ENCODE measurements around the gene ATP11B.

The ATP11B gene

GRCh38 chr3:182792901-182793662 lies at the start of gene ATP11B:
Gene ATP11B (plus strand): TSS chr3:182793504. CDS start chr3:182793760, 256 bp downstream.
- DNase-seq: peak; percentile 85

GRCh38 chr3:182746959-182747358 lies 46.3 kb upstream of the ATP11B start:
- DNase-seq: no peak

- DNase-seq: no peak
Measured at GRCh38 chr3:182755308-182755707, 38.0 kb upstream of the ATP11B start.

GRCh38 chr3:182755712-182756111 lies 37.6 kb upstream of the ATP11B start:
- DNase-seq: no peak

- no peak for DNase-seq
Measured at GRCh38 chr3:182760576-182761164, 32.6 kb upstream of the ATP11B start.

- no peak for DNase-seq
Measured at GRCh38 chr3:182763896-182764295, 29.4 kb upstream of the ATP11B start.

GRCh38 chr3:182765287-182765686 lies 28.0 kb upstream of the ATP11B start:
- DNase-seq: no peak

- DNase-seq: no peak
Measured at GRCh38 chr3:182766099-182766498, 27.2 kb upstream of the ATP11B start.

GRCh38 chr3:182768413-182768812 lies 24.9 kb upstream of the ATP11B start:
- no peak for DNase-seq

GRCh38 chr3:182769673-182770072 lies 23.6 kb upstream of the ATP11B start:
- DNase-seq: no peak

- no peak for DNase-seq
Measured at GRCh38 chr3:182782149-182782548, 11.2 kb upstream of the ATP11B start.

- no peak for DNase-seq
Measured at GRCh38 chr3:182783106-182783505, 10.2 kb upstream of the ATP11B start.

- no peak for DNase-seq
Measured at GRCh38 chr3:182784542-182784941, 8.8 kb upstream of the ATP11B start.

GRCh38 chr3:182785142-182785541 lies 8.2 kb upstream of the ATP11B start:
- no peak for DNase-seq

GRCh38 chr3:182785756-182786155 lies 7.5 kb upstream of the ATP11B start:
- DNase-seq: no peak

- no peak for DNase-seq
Measured at GRCh38 chr3:182786564-182787196, 6.6 kb upstream of the ATP11B start.

GRCh38 chr3:182787302-182788036 lies 5.8 kb upstream of the ATP11B start:
- DNase-seq: no peak

GRCh38 chr3:182789371-182789770 lies 3.9 kb upstream of the ATP11B start:
- no peak for DNase-seq

GRCh38 chr3:182790612-182791011 lies 2.7 kb upstream of the ATP11B start:
- no peak for DNase-seq

- peak; percentile 49 for DNase-seq
Measured at GRCh38 chr3:182793663-182794454, 555 bp downstream of the ATP11B start.

GRCh38 chr3:182794455-182795388 lies 1.4 kb downstream of the ATP11B start:
- DNase-seq: no peak
